Activated CD8-positive, alpha-beta T cell treated with anti-CD3 and anti-CD28 coated beads, Interleukin-2, amount 10 ng/mL, durations not matched to agents 7 days and 5 days (primary cell): ENCODE results near the gene FGFRL1. TPM values are rescaled to one million over a fixed set of nuclear protein-coding genes. Genes with fewer than 3 reads are reported as not detected.
"Not testable (repeated sequence)": the region's sequence is repeated elsewhere in the genome, so short reads cannot be mapped to it uniquely, and the experiment has no call there.

ENCODE experiments used
- ATAC-seq: fragments of 150-1000 bp; cut with Tn5 transposase; one replicate; pipeline ENCODE4 v1.10.0; 2021; ENCODE audit warnings: moderate library complexity
- CTCF ChIA-PET: fragments of 350-600 bp; sonication (Branson Sonifier 250); formaldehyde crosslinking; loops from one replicate; lab custom pipeline; 2021; ENCODE audit warnings: antibody characterized with exemption; lab: Charles Lee
- POLR2A ChIA-PET: fragments of 350-600 bp; sonication (Branson Sonifier 250); formaldehyde crosslinking; loops from one replicate; lab custom pipeline; 2021; ENCODE audit warnings: antibody characterized with exemption; lab: Charles Lee
- DNase-seq: peaks from one replicate; pipeline ENCODE4 v3.0.0-alpha.2; 2020
- H3K27ac Mint-ChIP-seq: one replicate; pipeline ENCODE4 v1.8.0; 2021; ENCODE audit warnings: mild to moderate bottlenecking, mixed read lengths
- H3K27me3 Mint-ChIP-seq: one replicate; pipeline ENCODE4 v1.8.0; 2021; ENCODE audit warnings: low read depth, mixed read lengths
- H3K36me3 Mint-ChIP-seq: one replicate; pipeline ENCODE4 v1.8.0; 2021; ENCODE audit warnings: low read depth, mixed read lengths
- H3K4me1 Mint-ChIP-seq: one replicate; pipeline ENCODE4 v1.8.0; 2021; ENCODE audit warnings: low read depth, mixed read lengths
- H3K4me3 Mint-ChIP-seq: one replicate; pipeline ENCODE4 v1.8.0; 2021; ENCODE audit warnings: mild to moderate bottlenecking, mixed read lengths
- H3K9me3 Mint-ChIP-seq: one replicate; pipeline ENCODE4 v1.8.0; 2022; ENCODE audit warnings: mixed read lengths; ENCODE audit not compliant: insufficient read depth
- total RNA-seq, 2 experiments: library from RNA; stranded (reverse); gene quantifications; one replicate each; pipeline ENCODE4 v1.2.3, GENCODE V29; 2021

The FGFRL1 gene
- total RNA-seq, 2 experiments from 2014 or later: 8.1 to 10.1 TPM

GRCh38 chr4:968221-968620 is 43.2 kb upstream of the FGFRL1 start:
- ChIA-PET CTCF (no interaction called here), POLR2A (no interaction called here)
- no peak for ATAC-seq
- no peaks in the 10 kb centered on the region for H3K27me3 Mint-ChIP-seq
- no peak for DNase-seq
- no peak overlapping the region for H3K4me3 Mint-ChIP-seq
- H3K36me3 Mint-ChIP-seq: no peaks in the 10 kb centered on the region
- H3K27ac Mint-ChIP-seq: no peak overlapping the region
- H3K4me1 Mint-ChIP-seq: peaks cover 17% of the 10 kb centered on the region
- H3K9me3 Mint-ChIP-seq: no peaks in the 10 kb centered on the region

- Mint-ChIP-seq H3K4me3 (no peak overlapping the region), H3K27me3 (no peaks in the 10 kb centered on the region), H3K36me3 (no peaks in the 10 kb centered on the region), H3K9me3 (no peaks in the 10 kb centered on the region), H3K27ac (no peak overlapping the region), H3K4me1 (peaks cover 17% of the 10 kb centered on the region)
- CTCF ChIA-PET: no interaction called here
- POLR2A ChIA-PET: no interaction called here
- DNase-seq: no peak
- no peak for ATAC-seq
Observed at GRCh38 chr4:968621-969394, 42.6 kb upstream of the FGFRL1 start.

GRCh38 chr4:970046-970745 is 41.2 kb upstream of the FGFRL1 start:
- H3K27me3 Mint-ChIP-seq: no peaks in the 10 kb centered on the region
- DNase-seq (peak; percentile 34), ATAC-seq (no peak)
- H3K27ac Mint-ChIP-seq: peak overlapping the region; percentile 60
- POLR2A ChIA-PET: interaction anchor here (0.6 to 1.0 kb wide), 2 partner anchors 38 to 41 kb away, joined by 3 read pairs; partner anchors contain the start of genes GAK and TMEM175
- peaks cover 19% of the 10 kb centered on the region for H3K4me1 Mint-ChIP-seq
- H3K36me3 Mint-ChIP-seq: no peaks in the 10 kb centered on the region
- no peaks in the 10 kb centered on the region for H3K9me3 Mint-ChIP-seq
- H3K4me3 Mint-ChIP-seq: peak overlapping the region; percentile 34
- CTCF ChIA-PET: interaction anchor here (0.8 kb wide), 1 partner anchor 38 kb away, joined by 4 read pairs; the partner anchor contains the start of genes GAK and TMEM175

- POLR2A ChIA-PET: interaction anchor here (0.5 to 1.0 kb wide), 3 partner anchors 39 to 113 kb away, joined by 3 read pairs; partner anchors contain the start of genes GAK and TMEM175
- DNase-seq (no peak), ATAC-seq (no peak)
- CTCF ChIA-PET: no interaction called here
- Mint-ChIP-seq H3K9me3 (no peaks in the 10 kb centered on the region), H3K4me1 (peaks cover 19% of the 10 kb centered on the region), H3K36me3 (no peaks in the 10 kb centered on the region), H3K27ac (peak overlapping the region; percentile 60), H3K27me3 (no peaks in the 10 kb centered on the region), H3K4me3 (no peak overlapping the region)
Observed at GRCh38 chr4:970854-971520, 40.4 kb upstream of the FGFRL1 start.

GRCh38 chr4:971666-972500 is 39.5 kb upstream of the FGFRL1 start:
- H3K4me1 Mint-ChIP-seq: peaks cover 25% of the 10 kb centered on the region
- H3K36me3 Mint-ChIP-seq: no peaks in the 10 kb centered on the region
- peak overlapping the region; percentile 52 for H3K4me3 Mint-ChIP-seq
- no peaks in the 10 kb centered on the region for H3K27me3 Mint-ChIP-seq
- CTCF ChIA-PET: interaction anchor here (1.7 kb wide), 1 partner anchor 229 kb away, joined by 4 read pairs; no protein-coding TSS in a partner anchor
- DNase-seq: no peak
- no peak overlapping the region for H3K27ac Mint-ChIP-seq
- no peak for ATAC-seq
- POLR2A ChIA-PET: interaction anchor here (1.2 to 1.6 kb wide), 2 partner anchors 39 to 40 kb away, joined by 4 read pairs; partner anchors contain the start of genes GAK and TMEM175
- H3K9me3 Mint-ChIP-seq: no peaks in the 10 kb centered on the region

- peak; percentile 62 for DNase-seq
- Mint-ChIP-seq H3K9me3 (no peaks in the 10 kb centered on the region), H3K4me3 (peak overlapping the region; percentile 52), H3K27me3 (no peaks in the 10 kb centered on the region), H3K27ac (no peak overlapping the region), H3K36me3 (no peaks in the 10 kb centered on the region), H3K4me1 (peaks cover 30% of the 10 kb centered on the region)
- POLR2A ChIA-PET: interaction anchor here (1.1 to 1.6 kb wide), 3 partner anchors 10 to 41 kb away, joined by 3 to 4 read pairs (median 4); partner anchors contain the start of genes GAK and TMEM175
- CTCF ChIA-PET: interaction anchor here (1.2 to 1.7 kb wide), 2 partner anchors 14 to 230 kb away, joined by 4 read pairs; partner anchors contain the start of gene IDUA
- peak; percentile 61 for ATAC-seq
Observed at GRCh38 chr4:972651-973424, 38.6 kb upstream of the FGFRL1 start.

- Mint-ChIP-seq H3K36me3 (no peaks in the 10 kb centered on the region), H3K27ac (no peak within 1 kb of the TSS), H3K27me3 (no peaks in the 10 kb centered on the region), H3K4me3 (peak within 1 kb of the TSS; percentile 52), H3K4me1 (peaks cover 30% of the 10 kb centered on the region), H3K9me3 (no peaks in the 10 kb centered on the region)
- peak; percentile 87 for DNase-seq
- ChIA-PET POLR2A (interaction anchor here (1.1 to 1.6 kb wide), 3 partner anchors 11 to 41 kb away, joined by 3 to 4 read pairs (median 4); partner anchors contain the start of genes GAK and TMEM175), CTCF (interaction anchor here (1.2 to 1.7 kb wide), 2 partner anchors 13 to 231 kb away, joined by 4 read pairs; partner anchors contain the start of gene IDUA)
- ATAC-seq: peak; percentile 92
Observed at GRCh38 chr4:973431-974397, 37.7 kb upstream of the FGFRL1 start, which contains the start of gene DGKQ. DGKQ (minus strand) TSS chr4:973569; CDS start chr4:973482, 87 bp downstream.

GRCh38 chr4:974668-975067 is 36.8 kb upstream of the FGFRL1 start:
- no peaks in the 10 kb centered on the region for H3K36me3 Mint-ChIP-seq
- H3K4me1 Mint-ChIP-seq: peaks cover 30% of the 10 kb centered on the region
- no peak overlapping the region for H3K4me3 Mint-ChIP-seq
- CTCF ChIA-PET: interaction anchor here (1.3 kb wide), 1 partner anchor 12 kb away, joined by 3 read pairs; the partner anchor contains the start of gene IDUA
- H3K27ac Mint-ChIP-seq: no peak overlapping the region
- H3K9me3 Mint-ChIP-seq: no peaks in the 10 kb centered on the region
- DNase-seq: no peak
- no peak for ATAC-seq
- POLR2A ChIA-PET: interaction anchor here (1.5 kb wide), 1 partner anchor 42 kb away, joined by 4 read pairs; the partner anchor contains the start of genes GAK and TMEM175
- no peaks in the 10 kb centered on the region for H3K27me3 Mint-ChIP-seq

GRCh38 chr4:976016-976415 is 35.4 kb upstream of the FGFRL1 start:
- not testable (repeated sequence) for H3K4me3 Mint-ChIP-seq, H3K9me3 Mint-ChIP-seq
- H3K4me1 Mint-ChIP-seq: peaks cover 20% of the 10 kb centered on the region

More at GRCh38 chr4:976016-976415, 35.4 kb upstream of the FGFRL1 start:
- H3K36me3 Mint-ChIP-seq, POLR2A ChIA-PET, DNase-seq, H3K27ac Mint-ChIP-seq, ATAC-seq, CTCF ChIA-PET, H3K27me3 Mint-ChIP-seq: not testable (repeated sequence)
